HEK293 (cell line): Measurements from ENCODE around the gene MTIF2.

Experiments
- CTCF ChIA-PET: fragments of 350-600 bp; formaldehyde crosslinking; extraction: SDS; loops from one replicate; lab custom pipeline; 2021; ENCODE audit warnings: antibody characterized with exemption; lab: Yijun Ruan, JAX
- POLR2A ChIA-PET: fragments of 300-600 bp; formaldehyde crosslinking; extraction: SDS; loops from one replicate; lab custom pipeline; 2020; ENCODE audit warnings: antibody characterized with exemption, inconsistent platforms; lab: Yijun Ruan, JAX
- H3K27ac ChIP-seq: fragments of 200-500 bp; sonication (Bioruptor generic); 2 replicates; pipeline ENCODE4 v1.5.1; 2014; ENCODE audit warnings: low read depth, low read length, control low read depth, inconsistent platforms; ENCODE audit errors: extremely low read depth
- H3K36me3 ChIP-seq, 2 experiments: fragments of 200-500 bp in 1 of 2; sonication (Bioruptor generic) in 1 of 2; 1 replicate in 1 of 2; 2 replicates in 1 of 2; pipeline ENCODE4 v1.5.1; 2014 to 2017; ENCODE audit warnings: inconsistent platforms in 2 of 2, low read length in 2 of 2; ENCODE audit not compliant: control insufficient read depth in 2 of 2, insufficient read depth in 1 of 2
- H3K4me1 ChIP-seq: fragments of 200-500 bp; sonication (Bioruptor generic); 2 replicates; pipeline ENCODE4 v1.5.1; 2014; ENCODE audit warnings: mild to moderate bottlenecking, low read length, inconsistent platforms; ENCODE audit not compliant: control insufficient read depth, insufficient read depth
- H3K4me3 ChIP-seq: 2 replicates; pipeline ENCODE4 v1.5.1; 2011; ENCODE audit warnings: low read depth, mild to moderate bottlenecking, control low read depth, low read length, moderate library complexity
- H3K9me3 ChIP-seq: fragments of 200-500 bp; sonication (Bioruptor generic); 2 replicates; pipeline ENCODE4 v1.5.1; 2014; ENCODE audit warnings: low read depth, low read length, inconsistent platforms; ENCODE audit not compliant: control insufficient read depth, insufficient read depth
- EGR2 ChIP-seq: fragments of 450-650 bp; formaldehyde crosslinking; IDR thresholded peaks from 2 replicates; pipeline ENCODE4 v1.5.1; 2016; ENCODE audit warnings: low read depth, missing biosample characterization, missing genetic modification characterization
- GLI2 ChIP-seq: fragments of 450-650 bp; formaldehyde crosslinking; IDR thresholded peaks from 2 replicates; pipeline ENCODE4; 2017; ENCODE audit warnings: missing biosample characterization, missing genetic modification characterization, low read depth, borderline replicate concordance
- GLI4 ChIP-seq: fragments of 450-650 bp; formaldehyde crosslinking; IDR thresholded peaks from 2 replicates; pipeline ENCODE4 v1.5.1; 2016; ENCODE audit warnings: missing biosample characterization, missing genetic modification characterization
- HOXC10 ChIP-seq: sonication (generic); formaldehyde crosslinking; IDR thresholded peaks from 2 replicates; pipeline ENCODE4 v1.8.1; 2023; ENCODE audit warnings: mild to moderate bottlenecking, missing genetic modification reagents
- IKZF3 ChIP-seq: fragments of 450-650 bp; IDR thresholded peaks from 2 replicates; pipeline ENCODE4 v1.5.0; 2018; ENCODE audit warnings: missing biosample characterization, mild to moderate bottlenecking, missing genetic modification characterization, moderate library complexity
- KLF7 ChIP-seq: fragments of 450-650 bp; formaldehyde crosslinking; IDR thresholded peaks from 2 replicates; pipeline ENCODE4 v1.5.1; 2016; ENCODE audit warnings: missing biosample characterization, missing genetic modification characterization, borderline replicate concordance
- SCRT1 ChIP-seq: fragments of 450-650 bp; formaldehyde crosslinking; IDR thresholded peaks from 2 replicates; pipeline ENCODE4 v1.5.1; 2016; ENCODE audit warnings: missing biosample characterization, missing genetic modification characterization, borderline replicate concordance
- SP3 ChIP-seq: fragments of 450-650 bp; formaldehyde crosslinking; IDR thresholded peaks from 2 replicates; pipeline ENCODE4 v1.5.1; 2016; ENCODE audit warnings: missing biosample characterization, missing genetic modification characterization
- TCF7L2 ChIP-seq: IDR thresholded peaks from 2 replicates; pipeline ENCODE4 v1.6.1; 2011; ENCODE audit warnings: low read depth, mild to moderate bottlenecking, inconsistent platforms, low read length, moderate library complexity, borderline replicate concordance
- YY2 ChIP-seq: fragments of 450-650 bp; formaldehyde crosslinking; IDR thresholded peaks from 2 replicates; pipeline ENCODE4 v1.5.1; 2016; ENCODE audit warnings: missing biosample characterization, missing genetic modification characterization
- ZBTB1 ChIP-seq: fragments of 450-650 bp; formaldehyde crosslinking; IDR thresholded peaks from 2 replicates; pipeline ENCODE4 v1.5.1; 2016; ENCODE audit warnings: missing biosample characterization, missing genetic modification characterization
- ZNF10 ChIP-seq: fragments of 450-650 bp; formaldehyde crosslinking; IDR thresholded peaks from 2 replicates; pipeline ENCODE4 v1.5.1; 2017; ENCODE audit warnings: missing biosample characterization, missing genetic modification characterization
- ZNF132 ChIP-seq: fragments of 450-650 bp; formaldehyde crosslinking; IDR thresholded peaks from 2 replicates; pipeline ENCODE4 v1.5.1; 2017; ENCODE audit warnings: missing biosample characterization, missing genetic modification characterization, borderline replicate concordance
- ZNF140 ChIP-seq: fragments of 450-650 bp; formaldehyde crosslinking; IDR thresholded peaks from 2 replicates; pipeline ENCODE4 v1.5.1; 2016; ENCODE audit warnings: missing biosample characterization, missing genetic modification characterization
- ZNF155 ChIP-seq: fragments of 450-650 bp; formaldehyde crosslinking; IDR thresholded peaks from 2 replicates; pipeline ENCODE4 v1.5.1; 2016; ENCODE audit warnings: missing biosample characterization, missing genetic modification characterization
- ZNF280C ChIP-seq: fragments of 450-650 bp; formaldehyde crosslinking; IDR thresholded peaks from 2 replicates; pipeline ENCODE4 v1.5.1; 2016; ENCODE audit warnings: missing biosample characterization, missing genetic modification characterization
- ZNF302 ChIP-seq: fragments of 450-650 bp; formaldehyde crosslinking; IDR thresholded peaks from 2 replicates; pipeline ENCODE4 v1.5.1; 2016; ENCODE audit warnings: missing biosample characterization, missing genetic modification characterization, low read depth
- ZNF426 ChIP-seq: fragments of 450-650 bp; formaldehyde crosslinking; IDR thresholded peaks from 2 replicates; pipeline ENCODE4 v1.5.1; 2017; ENCODE audit warnings: missing biosample characterization, missing genetic modification characterization, mild to moderate bottlenecking, inconsistent platforms, moderate library complexity
- ZNF548 ChIP-seq: fragments of 450-650 bp; formaldehyde crosslinking; IDR thresholded peaks from 2 replicates; pipeline ENCODE4 v1.5.1; 2016; ENCODE audit warnings: missing biosample characterization, missing genetic modification characterization
- ZNF561 ChIP-seq: fragments of 450-650 bp; IDR thresholded peaks from 2 replicates; pipeline ENCODE4 v1.5.1; 2018; ENCODE audit warnings: missing biosample characterization, missing genetic modification characterization, borderline replicate concordance
- ZNF624 ChIP-seq: fragments of 450-650 bp; formaldehyde crosslinking; IDR thresholded peaks from 2 replicates; pipeline ENCODE4 v1.5.1; 2017; ENCODE audit warnings: missing biosample characterization, missing genetic modification characterization
- ZNF791 ChIP-seq: fragments of 450-650 bp; formaldehyde crosslinking; IDR thresholded peaks from 2 replicates; pipeline ENCODE4 v1.5.1; 2016; ENCODE audit warnings: missing biosample characterization, missing genetic modification characterization
- ZSCAN23 ChIP-seq: fragments of 450-650 bp; formaldehyde crosslinking; IDR thresholded peaks from 2 replicates; pipeline ENCODE4 v1.5.1; 2016; ENCODE audit warnings: missing biosample characterization, missing genetic modification characterization
- ZXDB ChIP-seq: fragments of 450-650 bp; formaldehyde crosslinking; IDR thresholded peaks from 2 replicates; pipeline ENCODE4 v1.5.1; 2016; ENCODE audit warnings: missing biosample characterization, missing genetic modification characterization
- TF ChIP-seq, protein P1 (sequence below): fragments of 450-650 bp; formaldehyde crosslinking; IDR thresholded peaks from 2 replicates; pipeline ENCODE4 v1.5.1; 2017; ENCODE audit warnings: missing biosample characterization, mild to moderate bottlenecking, missing genetic modification characterization, moderate library complexity
- TF ChIP-seq, protein P2 (sequence below): fragments of 450-650 bp; formaldehyde crosslinking; IDR thresholded peaks from 2 replicates; pipeline ENCODE4 v1.5.1; 2016; ENCODE audit warnings: missing biosample characterization, missing genetic modification characterization

MTIF2 gene

DNA sequence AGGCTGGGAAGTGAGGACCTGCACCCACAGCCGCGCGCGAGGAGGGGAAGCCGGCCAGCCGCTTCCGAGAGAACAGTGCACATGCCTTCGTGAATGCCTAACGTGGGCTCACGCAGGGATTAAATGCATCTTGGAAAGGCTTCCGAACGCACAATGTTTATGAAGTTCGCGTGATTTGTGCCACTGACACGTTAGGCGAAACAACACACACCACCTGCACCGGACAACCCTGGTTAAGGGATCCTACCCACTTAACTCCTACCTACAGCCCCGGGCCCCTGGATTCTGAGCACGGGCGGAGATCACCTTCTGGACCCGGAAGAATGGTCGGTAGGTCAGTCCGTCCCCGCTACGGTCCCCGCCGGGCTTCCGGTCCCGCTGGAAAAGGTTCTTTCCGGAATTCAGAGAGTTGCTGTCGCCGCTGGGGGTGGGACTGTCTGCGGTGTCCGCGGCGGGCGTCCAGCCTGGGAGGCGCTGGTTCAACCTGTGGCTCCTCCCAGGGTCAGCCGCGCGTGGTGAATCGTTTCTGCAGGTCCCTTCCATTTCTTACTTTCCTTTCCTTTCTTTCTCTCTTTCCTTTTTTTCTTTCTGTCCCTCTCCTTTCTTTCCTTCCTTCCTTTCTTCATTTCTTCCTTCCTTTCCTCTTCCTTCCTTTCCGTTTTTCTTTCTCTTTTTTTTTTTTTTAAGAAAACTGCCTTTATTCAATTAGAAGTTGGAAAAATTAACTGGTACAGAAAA lies at the start of gene MTIF2 (continued):
- TF ChIP-seq ZNF140 (tag by site-specific recombination) (no peak), ZNF10 (0 out of 2 replicates have a peak, but pooled peaks have one; percentile 12), GLI4 (tag by site-specific recombination) (no peak), ZNF791 (tag by site-specific recombination) (no peak)

DNA sequence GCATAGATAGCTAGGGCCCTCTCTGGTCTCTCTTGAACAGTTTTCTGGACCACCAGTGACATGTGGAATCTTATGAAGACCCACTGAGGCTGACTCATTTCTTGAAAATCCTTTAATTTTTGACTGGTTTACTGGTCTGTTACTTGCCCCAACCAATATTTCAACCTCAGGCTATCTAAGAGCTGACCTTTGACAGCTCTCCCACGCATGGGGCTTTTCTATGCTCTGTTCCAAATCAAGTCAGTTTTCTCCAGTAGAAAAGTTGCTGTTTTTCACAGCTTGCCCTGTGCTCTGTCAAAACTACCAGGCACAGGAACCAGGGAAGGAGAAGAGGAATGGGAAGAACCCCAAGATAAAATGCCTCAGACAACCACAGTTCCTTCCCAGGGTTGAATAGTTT lies 46.0 kb upstream of the MTIF2 start:
- H3K36me3 ChIP-seq, result peaks cover 39 to 59% of the 10 kb centered on the region in 2 experiments
- H3K4me3 ChIP-seq, result no peak overlapping the region
- no peak for TF ChIP-seq TCF7L2
- TF ChIP-seq GLI2 (tag by site-specific recombination), result no peak
- no peak for TF ChIP-seq ZNF426 (tag by site-specific recombination)
- TF ChIP-seq ZNF302 (tag by site-specific recombination), result no peak
- no peak for TF ChIP-seq KLF7 (tag by site-specific recombination)
- TF ChIP-seq ZNF548 (tag by site-specific recombination), result no peak
- no peak for TF ChIP-seq ZNF791 (tag by site-specific recombination)
- TF ChIP-seq, protein P1, sequence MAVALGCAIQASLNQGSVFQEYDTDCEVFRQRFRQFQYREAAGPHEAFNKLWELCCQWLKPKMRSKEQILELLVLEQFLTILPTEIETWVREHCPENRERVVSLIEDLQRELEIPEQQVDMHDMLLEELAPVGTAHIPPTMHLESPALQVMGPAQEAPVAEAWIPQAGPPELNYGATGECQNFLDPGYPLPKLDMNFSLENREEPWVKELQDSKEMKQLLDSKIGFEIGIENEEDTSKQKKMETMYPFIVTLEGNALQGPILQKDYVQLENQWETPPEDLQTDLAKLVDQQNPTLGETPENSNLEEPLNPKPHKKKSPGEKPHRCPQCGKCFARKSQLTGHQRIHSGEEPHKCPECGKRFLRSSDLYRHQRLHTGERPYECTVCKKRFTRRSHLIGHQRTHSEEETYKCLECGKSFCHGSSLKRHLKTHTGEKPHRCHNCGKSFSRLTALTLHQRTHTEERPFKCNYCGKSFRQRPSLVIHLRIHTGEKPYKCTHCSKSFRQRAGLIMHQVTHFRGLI (tag by site-specific recombination), result no peak
- TF ChIP-seq ZSCAN23 (tag by site-specific recombination), result no peak
- no peak for TF ChIP-seq SP3 (tag by site-specific recombination)
- TF ChIP-seq, all 188 proteins: peak for 0
- H3K27ac ChIP-seq, result no peak overlapping the region
- ChIA-PET POLR2A (no interaction called here), CTCF (interaction anchor here (0.6 kb wide), 1 partner anchor 29 kb away, joined by 4 read pairs; no protein-coding TSS in a partner anchor)
- H3K4me1 ChIP-seq, result no peaks in the 10 kb centered on the region
- no peaks in the 10 kb centered on the region for H3K9me3 ChIP-seq

GRCh38 chr2:55311444-55311870 lies 42.4 kb upstream of the MTIF2 start:
- no peak overlapping the region for H3K4me3 ChIP-seq
- POLR2A ChIA-PET, result no interaction called here
- CTCF ChIA-PET, result interaction anchor here (1.3 kb wide), 1 partner anchor 18 kb away, joined by 3 read pairs; no protein-coding TSS in a partner anchor
- peaks cover 26 to 52% of the 10 kb centered on the region in 2 experiments for H3K36me3 ChIP-seq
- H3K9me3 ChIP-seq, result no peaks in the 10 kb centered on the region
- H3K4me1 ChIP-seq, result no peaks in the 10 kb centered on the region
- no peak overlapping the region for H3K27ac ChIP-seq
- TF ChIP-seq ZBTB1 (tag by site-specific recombination) (no peak), SCRT1 (tag by site-specific recombination) (no peak), HOXC10 (CRISPR knock-in tag) (no peak), ZNF280C (no peak), ZXDB (tag by site-specific recombination) (no peak), ZNF624 (no peak), ZNF561 (tag by site-specific recombination) (no peak), YY2 (no peak), ZNF132 (tag by site-specific recombination) (no peak), IKZF3 (tag by site-specific recombination) (no peak), ZNF155 (tag by site-specific recombination) (no peak), EGR2 (no peak)
- TF ChIP-seq, protein P2, sequence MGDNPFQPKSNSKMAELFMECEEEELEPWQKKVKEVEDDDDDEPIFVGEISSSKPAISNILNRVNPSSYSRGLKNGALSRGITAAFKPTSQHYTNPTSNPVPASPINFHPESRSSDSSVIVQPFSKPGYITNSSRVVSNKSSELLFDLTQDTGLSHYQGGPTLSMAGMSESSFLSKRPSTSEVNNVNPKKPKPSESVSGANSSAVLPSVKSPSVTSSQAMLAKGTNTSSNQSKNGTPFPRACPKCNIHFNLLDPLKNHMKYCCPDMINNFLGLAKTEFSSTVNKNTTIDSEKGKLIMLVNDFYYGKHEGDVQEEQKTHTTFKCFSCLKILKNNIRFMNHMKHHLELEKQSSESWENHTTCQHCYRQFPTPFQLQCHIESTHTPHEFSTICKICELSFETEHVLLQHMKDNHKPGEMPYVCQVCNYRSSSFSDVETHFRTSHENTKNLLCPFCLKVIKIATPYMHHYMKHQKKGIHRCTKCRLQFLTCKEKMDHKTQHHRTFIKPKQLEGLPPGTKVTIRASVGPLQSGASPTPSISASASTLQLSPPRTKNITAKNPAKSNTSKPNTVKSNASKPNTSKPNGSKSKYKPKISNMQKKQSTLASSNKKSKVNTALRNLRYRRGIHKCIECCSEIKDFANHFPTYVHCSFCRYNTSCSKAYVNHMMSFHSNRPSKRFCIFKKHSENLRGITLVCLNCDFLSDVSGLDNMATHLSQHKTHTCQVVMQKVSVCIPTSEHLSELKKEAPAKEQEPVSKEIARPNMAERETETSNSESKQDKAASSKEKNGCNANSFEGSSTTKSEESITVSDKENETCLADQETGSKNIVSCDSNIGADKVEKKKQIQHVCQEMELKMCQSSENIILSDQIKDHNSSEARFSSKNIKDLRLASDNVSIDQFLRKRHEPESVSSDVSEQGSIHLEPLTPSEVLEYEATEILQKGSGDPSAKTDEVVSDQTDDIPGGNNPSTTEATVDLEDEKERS (tag by site-specific recombination), result no peak
